B cell (primary cell): ENCODE data around the gene USP46. TPM values are rescaled to one million over a fixed set of nuclear protein-coding genes. Genes with fewer than 3 reads are reported as not detected.

ENCODE experiments used
- ATAC-seq: fragments of 200-7000 bp; cut with Tn5 transposase; one replicate; pipeline ENCODE4 v1.10.0; 2021; ENCODE audit warnings: low read depth, mild to moderate bottlenecking, moderate number of reproducible peaks, moderate library complexity
- CTCF ChIA-PET: fragments of 350-600 bp; sonication (Branson Sonifier 250); formaldehyde crosslinking; loops from one replicate; lab custom pipeline; 2021; ENCODE audit warnings: antibody characterized with exemption, inconsistent platforms; lab: Charles Lee
- POLR2A ChIA-PET: fragments of 350-600 bp; sonication (Branson Sonifier 250); formaldehyde crosslinking; loops from one replicate; lab custom pipeline; 2021; ENCODE audit warnings: antibody characterized with exemption; lab: Charles Lee
- DNase-seq: peaks from one replicate; pipeline ENCODE4 v3.0.0; 2013
- H2AFZ ChIP-seq: 2 replicates; pipeline ENCODE4 v1.6.1; 2012; ENCODE audit warnings: mild to moderate bottlenecking, low read depth, low read length; ENCODE audit not compliant: insufficient read depth, poor library complexity, severe bottlenecking
- H3K27ac ChIP-seq, 2 donors: 1 replicate in 1 of 2; 2 replicates in 1 of 2; pipeline ENCODE4 v1.5.1; 2012 to 2013; ENCODE audit warnings: low read length in 2 of 2, mild to moderate bottlenecking in 2 of 2, moderate library complexity in 1 of 2
- H3K27me3 ChIP-seq, 4 experiments: fragments of 200-600 bp in 1 of 4; sonication (generic) in 1 of 4; replicated peaks in 1 of 4; 1 replicate in 2 of 4; 2 replicates in 2 of 4; pipeline versions ENCODE4 v1.6.1 to v1.7.0; 2013 to 2016; ENCODE audit warnings: low read length in 3 of 4, mild to moderate bottlenecking in 2 of 4, mixed read lengths in 1 of 4, moderate library complexity in 1 of 4; ENCODE audit not compliant: insufficient read depth in 4 of 4, control insufficient read depth in 3 of 4; ENCODE audit errors: control extremely low read depth in 1 of 4
- H3K36me3 ChIP-seq, 2 experiments: replicated peaks in 1 of 2; 1 replicate in 1 of 2; 2 replicates in 1 of 2; pipeline versions ENCODE4 v1.6.1 to v1.7.1; 2013; ENCODE audit warnings: low read length in 1 of 2; ENCODE audit not compliant: insufficient read depth in 2 of 2, control insufficient read depth in 1 of 2; ENCODE audit errors: control extremely low read depth in 1 of 2, extremely low read depth in 1 of 2
- H3K4me1 ChIP-seq, 2 donors: fragments of 200-600 bp in 1 of 2; sonication (generic) in 1 of 2; 1 replicate in 1 of 2; 2 replicates in 1 of 2; pipeline versions ENCODE4 v1.5.1 to v1.6.1; 2013 to 2017; ENCODE audit warnings: low read length in 2 of 2; ENCODE audit not compliant: control insufficient read depth in 2 of 2, insufficient read depth in 2 of 2
- H3K4me2 ChIP-seq: replicated peaks from 2 replicates; pipeline ENCODE3; 2012; ENCODE audit warnings: mild to moderate bottlenecking, low read depth, low read length; ENCODE audit not compliant: poor library complexity, severe bottlenecking
- H3K4me3 ChIP-seq, 5 experiments: fragments of 200-600 bp in 1 of 5; sonication (generic) in 1 of 5; 1 replicate in 3 of 5; 2 replicates in 2 of 5; pipeline versions ENCODE4 v1.5.1 to v1.7.0; 2011 to 2016; ENCODE audit warnings: low read length in 4 of 5, mild to moderate bottlenecking in 4 of 5, low read depth in 2 of 5, control low read depth in 1 of 5, moderate library complexity in 1 of 5; ENCODE audit not compliant: insufficient read depth in 1 of 5; ENCODE audit errors: control extremely low read depth in 1 of 5, extremely low read depth in 1 of 5
- H3K79me2 ChIP-seq: fragments of 200-600 bp; sonication (generic); one replicate; pipeline ENCODE4 v1.6.0; 2016; ENCODE audit warnings: low read length; ENCODE audit not compliant: control insufficient read depth, insufficient read depth
- H3K9ac ChIP-seq: fragments of 200-600 bp; sonication (generic); 2 replicates; pipeline ENCODE4 v1.6.1; 2017; ENCODE audit warnings: mild to moderate bottlenecking, low read length, moderate library complexity
- H3K9me3 ChIP-seq, 3 donors: one replicate each; pipeline versions ENCODE4 v1.6.1 to v1.7.1; 2013; ENCODE audit warnings: low read length in 2 of 3; ENCODE audit not compliant: control insufficient read depth in 2 of 3, insufficient read depth in 1 of 3; ENCODE audit errors: control extremely low read depth in 1 of 3
- H4K20me1 ChIP-seq: 2 replicates; pipeline ENCODE4 v1.6.0; 2012; ENCODE audit warnings: mild to moderate bottlenecking, low read length; ENCODE audit not compliant: insufficient read depth, control insufficient read depth, poor library complexity, severe bottlenecking
- H3K27ac Mint-ChIP-seq: one replicate; pipeline ENCODE4 v1.8.0; 2021; ENCODE audit warnings: mixed read lengths
- H3K27me3 Mint-ChIP-seq: one replicate; pipeline ENCODE4 v1.8.0; 2021; ENCODE audit warnings: mixed read lengths
- H3K4me1 Mint-ChIP-seq: one replicate; pipeline ENCODE4 v1.8.0; 2021; ENCODE audit warnings: mixed read lengths
- H3K4me3 Mint-ChIP-seq: one replicate; pipeline ENCODE4 v1.8.0; 2021; ENCODE audit warnings: mixed read lengths
- H3K9me3 Mint-ChIP-seq: one replicate; pipeline ENCODE4 v1.8.0; 2022; ENCODE audit warnings: mixed read lengths; ENCODE audit not compliant: insufficient read depth
- EZH2 ChIP-seq: IDR thresholded peaks from 2 replicates; pipeline ENCODE4 v1.6.1; 2012; ENCODE audit warnings: borderline replicate concordance, low read depth, mild to moderate bottlenecking, moderate library complexity, low read length; ENCODE audit not compliant: insufficient read depth, poor library complexity, severe bottlenecking
- WGBS: methylation state at CpG from one replicate; pipeline ENCODE4 v1.1.5; 2013; ENCODE audit warnings: missing lambda C conversion rate; ENCODE audit not compliant: insufficient coverage; 5-methylcytosine and 5-hydroxymethylcytosine counted together
- intact Hi-C: fragments of 100-400 bp; cut with micrococcal nuclease; formaldehyde crosslinking; loops from one replicate; pipeline ENCODE4 v1.10.0; 2022
- polyA plus RNA-seq: library from polyadenylated mRNA; depleted of rRNA; stranded (reverse); fragments of >200 nt; gene quantifications from 2 replicates; pipeline ENCODE4 v1.2.3, GENCODE V29; 2012
- total RNA-seq, 2 donors: library from RNA; stranded (reverse); fragments of 120-200 nt in 1 of 2; gene quantifications; 1 replicate in 1 of 2; 2 replicates in 1 of 2; pipeline versions ENCODE4 v1.2.3 to v1.2.4, GENCODE V29; 2013 to 2022
- TF ChIP-seq, protein P1 (sequence below): fragments of 200-600 bp; IDR thresholded peaks from one replicate; pipeline ENCODE4 v1.8.0; 2022; ENCODE audit warnings: antibody characterized with exemption, mild to moderate bottlenecking

The USP46 gene
- total and polyA plus RNA-seq, 2 donors (not counting 1 experiment from before 2014, with no cell fraction given) = 1.8 to 11.8 TPM

DNA sequence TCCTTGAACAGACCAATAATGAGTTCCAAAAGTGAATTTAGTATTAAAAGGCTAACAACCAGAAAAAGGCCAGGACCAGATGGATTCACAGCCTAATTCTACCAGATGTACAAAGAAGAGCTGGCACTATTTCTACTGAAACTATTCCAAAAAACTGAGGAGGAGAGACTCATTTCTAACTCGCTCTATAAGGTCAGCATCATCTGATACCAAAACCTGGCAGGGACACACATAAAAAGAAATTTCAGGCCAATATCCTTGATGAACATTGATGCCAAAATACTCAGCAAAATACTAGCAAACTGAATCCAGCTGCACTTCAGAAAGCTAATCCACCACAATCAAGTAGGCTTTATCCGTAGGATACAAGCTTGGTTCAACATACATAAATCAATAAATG, 35.8 kb upstream of the USP46 start:
- Histone ChIP-seq H3K27me3 (no peaks in the 10 kb centered on the region), H3K36me3 (no peaks in the 10 kb centered on the region), H3K79me2 (no peaks in the 10 kb centered on the region), H3K9me3 (peaks cover 3 to 23% (median 11%) of the 10 kb centered on the region in 3 donors), H3K4me2 (no peak overlapping the region), H3K4me1 (no peaks in the 10 kb centered on the region), H3K27ac (no peak overlapping the region), H3K9ac (no peak overlapping the region), H2AFZ (no peak overlapping the region), H3K4me3 (no peak overlapping the region), H4K20me1 (no peaks in the 10 kb centered on the region)
- ChIA-PET POLR2A (no interaction called here), CTCF (no interaction called here)
- Mint-ChIP-seq H3K27ac (no peak overlapping the region), H3K9me3 (peaks cover 15% of the 10 kb centered on the region), H3K4me3 (no peak overlapping the region), H3K4me1 (peaks cover 4% of the 10 kb centered on the region), H3K27me3 (no peaks in the 10 kb centered on the region)
- ATAC-seq = no peak
- TF ChIP-seq, protein P1, sequence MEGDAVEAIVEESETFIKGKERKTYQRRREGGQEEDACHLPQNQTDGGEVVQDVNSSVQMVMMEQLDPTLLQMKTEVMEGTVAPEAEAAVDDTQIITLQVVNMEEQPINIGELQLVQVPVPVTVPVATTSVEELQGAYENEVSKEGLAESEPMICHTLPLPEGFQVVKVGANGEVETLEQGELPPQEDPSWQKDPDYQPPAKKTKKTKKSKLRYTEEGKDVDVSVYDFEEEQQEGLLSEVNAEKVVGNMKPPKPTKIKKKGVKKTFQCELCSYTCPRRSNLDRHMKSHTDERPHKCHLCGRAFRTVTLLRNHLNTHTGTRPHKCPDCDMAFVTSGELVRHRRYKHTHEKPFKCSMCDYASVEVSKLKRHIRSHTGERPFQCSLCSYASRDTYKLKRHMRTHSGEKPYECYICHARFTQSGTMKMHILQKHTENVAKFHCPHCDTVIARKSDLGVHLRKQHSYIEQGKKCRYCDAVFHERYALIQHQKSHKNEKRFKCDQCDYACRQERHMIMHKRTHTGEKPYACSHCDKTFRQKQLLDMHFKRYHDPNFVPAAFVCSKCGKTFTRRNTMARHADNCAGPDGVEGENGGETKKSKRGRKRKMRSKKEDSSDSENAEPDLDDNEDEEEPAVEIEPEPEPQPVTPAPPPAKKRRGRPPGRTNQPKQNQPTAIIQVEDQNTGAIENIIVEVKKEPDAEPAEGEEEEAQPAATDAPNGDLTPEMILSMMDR = no peak
- no peak for TF ChIP-seq EZH2
- no peak for DNase-seq
- intact Hi-C loops = no loop called here
- 100% methylated on average over 2 of the region's 2 CpGs for WGBS

DNA sequence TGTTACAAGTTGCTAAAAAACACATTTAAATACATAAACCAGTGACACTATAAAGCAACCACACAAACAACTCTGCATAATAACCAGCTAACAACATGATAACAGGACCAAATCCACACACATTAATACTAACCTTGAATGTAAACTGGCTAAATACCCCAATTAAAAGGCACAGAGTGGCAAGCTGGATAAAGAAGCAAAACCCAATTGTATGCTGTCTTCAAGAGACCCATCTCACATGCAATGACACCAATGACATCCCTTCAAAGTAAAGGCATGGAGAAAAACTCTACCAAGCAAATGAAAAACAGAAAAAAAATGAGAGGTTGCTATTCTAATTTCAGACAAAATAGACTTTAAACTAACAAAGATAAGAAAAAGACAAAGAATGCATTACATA, 34.4 kb upstream of the USP46 start:
- intact Hi-C loops = no loop called here
- H3K36me3 ChIP-seq = no peaks in the 10 kb centered on the region
- ATAC-seq = no peak
- H3K4me1 Mint-ChIP-seq = peaks cover 4% of the 10 kb centered on the region
- no peak for DNase-seq
- H3K27ac ChIP-seq = no peak overlapping the region
- no peak for TF ChIP-seq EZH2
- TF ChIP-seq, protein P1 = no peak
- no peak overlapping the region for H3K27ac Mint-ChIP-seq
- no peak overlapping the region for H3K9ac ChIP-seq
- H3K4me2 ChIP-seq = no peak overlapping the region
- H3K9me3 Mint-ChIP-seq = peaks cover 15% of the 10 kb centered on the region
- H3K4me1 ChIP-seq = no peaks in the 10 kb centered on the region
- ChIA-PET CTCF (no interaction called here), POLR2A (no interaction called here)
- peaks cover 3 to 23% (median 11%) of the 10 kb centered on the region in 3 donors for H3K9me3 ChIP-seq
- no peaks in the 10 kb centered on the region for H3K79me2 ChIP-seq
- no peaks in the 10 kb centered on the region for H3K27me3 Mint-ChIP-seq
- H3K4me3 Mint-ChIP-seq = no peak overlapping the region
- no peak overlapping the region for H3K4me3 ChIP-seq
- H3K27me3 ChIP-seq = no peaks in the 10 kb centered on the region
- no peaks in the 10 kb centered on the region for H4K20me1 ChIP-seq
- H2AFZ ChIP-seq = no peak overlapping the region
